OCI-LY3 (cell line): Measurements from ENCODE around the gene INTS4.
"Not testable (repeated sequence)": the region's sequence is repeated elsewhere in the genome, so short reads cannot be mapped to it uniquely, and the experiment has no call there.

ENCODE experiments used
- EZH2phosphoT487 ChIP-seq: fragments of 200-600 bp; shearing (Covaris generic); IDR thresholded peaks from 2 replicates; pipeline ENCODE4 v1.6.1; 2018; ENCODE audit warnings: antibody characterized with exemption, mixed run types, low read depth
- TF ChIP-seq, protein P1 (sequence below): fragments of 200-600, 300-600 bp; sonication (generic); IDR thresholded peaks from 2 replicates; pipeline ENCODE4 v1.5.1; 2014; ENCODE audit warnings: antibody characterized with exemption, low read length, low read depth

DNA sequence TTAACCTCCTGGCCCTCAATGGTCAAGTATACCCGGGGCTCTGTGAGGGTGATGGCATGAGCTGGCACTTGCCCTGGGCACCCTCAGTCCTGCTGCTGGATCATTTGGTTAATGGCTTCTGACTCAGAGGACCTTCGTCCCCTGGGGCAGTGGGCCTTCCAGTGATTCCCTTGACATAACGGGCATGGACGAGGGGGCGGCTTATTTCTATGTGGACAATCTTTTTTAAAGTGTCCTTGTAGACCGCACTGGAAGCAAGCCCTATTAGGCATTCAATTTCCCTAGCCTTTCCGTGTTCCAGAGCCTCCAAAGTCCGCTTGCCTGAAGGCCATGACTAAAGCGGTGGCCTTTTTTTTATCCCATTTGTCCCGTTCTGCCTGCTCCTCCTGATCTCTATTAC, 133.0 kb downstream of the INTS4 start:
- TF ChIP-seq, protein P1, sequence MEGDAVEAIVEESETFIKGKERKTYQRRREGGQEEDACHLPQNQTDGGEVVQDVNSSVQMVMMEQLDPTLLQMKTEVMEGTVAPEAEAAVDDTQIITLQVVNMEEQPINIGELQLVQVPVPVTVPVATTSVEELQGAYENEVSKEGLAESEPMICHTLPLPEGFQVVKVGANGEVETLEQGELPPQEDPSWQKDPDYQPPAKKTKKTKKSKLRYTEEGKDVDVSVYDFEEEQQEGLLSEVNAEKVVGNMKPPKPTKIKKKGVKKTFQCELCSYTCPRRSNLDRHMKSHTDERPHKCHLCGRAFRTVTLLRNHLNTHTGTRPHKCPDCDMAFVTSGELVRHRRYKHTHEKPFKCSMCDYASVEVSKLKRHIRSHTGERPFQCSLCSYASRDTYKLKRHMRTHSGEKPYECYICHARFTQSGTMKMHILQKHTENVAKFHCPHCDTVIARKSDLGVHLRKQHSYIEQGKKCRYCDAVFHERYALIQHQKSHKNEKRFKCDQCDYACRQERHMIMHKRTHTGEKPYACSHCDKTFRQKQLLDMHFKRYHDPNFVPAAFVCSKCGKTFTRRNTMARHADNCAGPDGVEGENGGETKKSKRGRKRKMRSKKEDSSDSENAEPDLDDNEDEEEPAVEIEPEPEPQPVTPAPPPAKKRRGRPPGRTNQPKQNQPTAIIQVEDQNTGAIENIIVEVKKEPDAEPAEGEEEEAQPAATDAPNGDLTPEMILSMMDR, result not testable (repeated sequence)
- not testable (repeated sequence) for TF ChIP-seq EZH2phosphoT487
